Suppressor macrophage treated with lipopolysaccharide for 4 hours (primary cell): ENCODE results near the gene CFAP20.
"Not testable (repeated sequence)": the region's sequence is repeated elsewhere in the genome, so short reads cannot be mapped to it uniquely, and the experiment has no call there.

ENCODE experiments used
- DNase-seq: peaks from one replicate; pipeline ENCODE4 v3.0.0-alpha.2; 2020

CFAP20 gene

DNA sequence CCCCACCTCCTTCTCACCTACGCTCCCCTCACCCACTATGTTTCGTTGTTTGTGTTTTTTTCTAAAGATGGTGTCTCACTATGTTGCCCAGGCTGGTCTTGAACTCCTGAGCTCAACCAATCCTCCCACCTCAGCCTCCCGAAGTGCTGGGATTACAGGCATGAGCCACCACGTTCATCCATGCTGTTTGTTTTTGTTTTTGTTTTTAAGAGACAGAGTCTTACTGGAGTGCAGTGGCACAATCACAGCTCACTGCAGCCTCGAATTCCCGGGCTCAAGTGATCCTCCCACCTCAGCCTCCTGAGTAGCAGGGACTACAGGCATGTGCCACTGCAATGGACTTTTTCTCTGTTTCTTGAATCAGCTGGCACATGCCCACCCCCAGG lies 33.6 kb downstream of the CFAP20 start:
- DNase-seq: not testable (repeated sequence)

DNA sequence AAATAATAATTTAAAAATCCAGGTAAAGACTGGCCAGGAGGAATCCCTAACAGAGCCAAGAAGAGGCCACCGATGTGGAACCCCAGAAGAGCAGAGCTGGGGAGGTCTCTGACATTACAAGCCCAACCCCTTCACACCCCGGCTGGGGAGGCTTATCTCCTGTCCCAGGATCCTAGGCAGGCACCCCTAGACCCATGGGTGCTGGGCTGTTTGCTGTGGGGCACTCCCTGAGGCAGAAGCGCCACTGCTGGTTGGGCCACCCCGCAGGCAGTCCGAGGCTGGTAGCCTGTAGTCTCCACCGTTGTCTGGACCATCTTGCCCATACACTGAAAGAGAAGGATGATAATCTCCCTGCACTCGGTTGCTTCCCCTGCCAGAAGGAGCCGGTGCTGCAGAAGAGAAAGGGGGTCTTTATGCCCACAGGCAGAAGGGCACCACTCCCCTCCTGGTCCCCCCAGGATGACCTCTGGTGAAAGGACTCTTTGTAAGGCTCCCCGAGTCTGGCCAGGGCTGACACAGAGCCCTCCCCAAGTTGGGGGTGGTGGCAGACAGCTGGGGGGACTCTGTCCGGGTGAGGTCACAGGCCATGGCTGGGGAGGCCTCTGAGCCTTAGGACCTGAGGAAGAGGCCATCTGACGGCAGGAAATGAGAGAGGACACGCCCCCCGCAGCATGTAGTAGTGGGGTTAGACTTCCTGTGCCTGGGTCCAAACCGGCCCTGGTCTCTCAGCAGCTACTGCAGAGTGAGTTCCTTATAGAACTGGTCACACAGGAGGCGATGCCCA lies 34.2 kb downstream of the CFAP20 start:
- DNase-seq: no peak

DNA sequence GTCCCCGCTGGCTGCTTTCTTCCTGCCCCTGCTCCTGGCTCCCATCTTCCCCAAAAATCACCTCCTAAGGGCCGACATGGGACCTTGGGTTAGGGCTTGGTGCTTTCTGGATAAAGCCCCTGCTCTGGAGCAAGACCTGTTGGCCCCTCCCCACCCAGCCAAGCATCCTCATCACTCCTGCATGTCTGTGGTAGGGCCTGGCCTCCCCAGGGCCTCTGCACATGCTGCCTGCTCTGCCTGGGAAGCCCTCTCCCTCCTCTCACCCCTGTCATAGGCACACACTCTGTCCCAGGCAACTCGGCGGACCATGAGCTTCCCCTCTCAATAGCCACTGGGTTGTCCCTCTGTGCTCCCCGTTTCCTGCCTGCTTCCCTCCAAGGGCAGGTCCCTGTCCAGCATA lies 35.2 kb downstream of the CFAP20 start:
- no peak for DNase-seq

DNA sequence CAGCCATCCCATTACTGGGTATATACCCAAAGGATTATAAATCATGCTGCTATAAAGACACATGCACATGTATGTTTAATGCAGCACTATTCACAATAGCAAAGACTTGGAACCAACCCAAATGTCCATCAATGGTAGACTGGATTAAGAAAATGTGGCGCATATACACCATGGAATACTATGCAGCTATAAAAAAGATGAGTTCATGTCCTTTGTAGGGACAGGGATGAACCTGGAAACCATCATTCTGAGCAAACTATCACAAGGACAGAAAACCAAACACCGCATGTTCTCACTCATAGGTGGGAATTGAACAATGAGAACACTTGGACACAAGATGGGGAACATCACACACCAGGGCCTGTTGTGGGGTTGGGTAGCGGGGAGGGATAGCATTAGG lies 38.8 kb downstream of the CFAP20 start:
- DNase-seq: not testable (repeated sequence)

DNA sequence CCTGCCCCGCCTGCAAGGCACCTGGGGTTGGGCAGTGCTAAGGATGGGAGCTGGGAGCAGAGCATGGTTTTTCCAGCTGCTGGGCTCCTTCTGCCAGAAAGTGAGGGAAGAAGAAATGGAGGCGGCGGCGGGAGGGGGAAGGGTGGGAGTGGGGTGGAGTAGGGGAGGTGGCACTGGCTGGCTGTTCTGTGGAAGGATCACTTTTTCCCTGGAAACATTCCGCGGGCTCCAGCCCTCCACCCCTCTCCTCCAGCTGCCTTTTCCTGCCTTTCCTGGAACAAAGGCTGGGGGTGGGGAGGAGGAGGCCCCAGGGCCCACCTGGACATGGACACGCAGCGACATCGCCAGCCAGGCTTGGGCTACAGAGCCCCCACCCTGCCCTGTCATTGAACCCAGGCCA lies 41.1 kb downstream of the CFAP20 start:
- no peak for DNase-seq

DNA sequence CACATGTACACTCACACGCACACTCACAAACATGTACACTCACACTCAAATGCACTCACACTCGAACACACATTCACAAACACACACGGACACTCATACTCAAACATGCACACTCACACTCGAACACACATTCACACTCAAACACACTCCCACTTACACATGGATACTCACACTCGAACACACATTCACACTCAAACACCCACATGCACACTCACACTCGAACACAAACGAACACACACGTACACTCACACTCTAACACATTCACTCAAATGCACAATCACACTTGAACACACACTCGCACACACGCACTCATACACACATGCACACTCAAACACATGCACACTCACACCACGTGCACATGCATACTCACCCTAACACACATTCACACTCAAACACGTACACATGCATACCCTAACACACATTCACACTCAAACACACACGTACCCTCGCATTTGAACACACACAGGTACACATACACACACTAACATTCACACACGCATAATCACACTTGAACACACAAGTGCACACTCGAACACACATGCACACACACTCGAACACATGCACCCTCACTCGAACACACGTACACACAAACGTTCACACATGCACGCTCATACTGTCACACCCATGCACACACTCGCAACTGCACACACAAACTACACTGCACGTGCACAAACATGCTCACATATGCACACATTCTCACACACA lies 41.8 kb downstream of the CFAP20 start:
- DNase-seq: no peak

DNA sequence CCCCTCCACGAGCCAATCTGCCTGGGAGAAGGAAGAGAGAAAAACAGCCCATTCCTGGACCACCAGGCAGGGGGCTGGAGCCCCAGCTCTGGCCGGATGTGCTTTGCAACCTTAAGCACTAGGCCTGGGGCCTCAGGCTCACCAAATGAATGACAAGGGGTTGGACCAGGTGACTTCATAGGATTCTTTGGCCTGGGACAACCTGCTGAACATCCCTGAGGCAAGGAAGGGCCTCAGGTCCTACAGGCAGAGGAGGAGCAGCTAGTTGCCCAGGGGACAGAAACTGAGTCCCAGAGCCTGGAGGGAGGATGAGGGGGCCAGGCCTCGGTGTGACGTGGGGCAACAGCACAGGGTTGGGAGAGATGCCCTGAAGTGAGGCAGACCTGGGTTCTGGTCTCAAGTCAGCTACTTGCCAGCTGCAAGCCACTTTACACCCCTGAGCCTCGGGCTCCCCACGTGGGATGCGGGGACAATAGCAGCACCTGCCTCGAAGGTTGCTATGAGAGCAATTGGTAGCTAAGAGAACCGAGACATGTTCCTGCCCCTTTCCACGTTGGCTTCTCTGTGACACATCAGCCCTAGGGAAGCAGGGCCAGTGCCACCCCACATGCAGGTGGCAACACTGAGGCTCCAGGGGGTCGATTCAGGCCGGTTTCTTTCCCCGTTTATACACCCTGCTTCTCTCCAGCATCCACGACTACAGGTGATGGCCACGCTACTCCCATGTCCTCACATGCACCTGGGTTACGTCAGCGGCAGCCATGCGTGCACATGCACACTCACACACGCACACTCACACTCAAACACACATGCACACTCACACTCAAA lies 42.6 kb downstream of the CFAP20 start:
- DNase-seq: no peak

DNA sequence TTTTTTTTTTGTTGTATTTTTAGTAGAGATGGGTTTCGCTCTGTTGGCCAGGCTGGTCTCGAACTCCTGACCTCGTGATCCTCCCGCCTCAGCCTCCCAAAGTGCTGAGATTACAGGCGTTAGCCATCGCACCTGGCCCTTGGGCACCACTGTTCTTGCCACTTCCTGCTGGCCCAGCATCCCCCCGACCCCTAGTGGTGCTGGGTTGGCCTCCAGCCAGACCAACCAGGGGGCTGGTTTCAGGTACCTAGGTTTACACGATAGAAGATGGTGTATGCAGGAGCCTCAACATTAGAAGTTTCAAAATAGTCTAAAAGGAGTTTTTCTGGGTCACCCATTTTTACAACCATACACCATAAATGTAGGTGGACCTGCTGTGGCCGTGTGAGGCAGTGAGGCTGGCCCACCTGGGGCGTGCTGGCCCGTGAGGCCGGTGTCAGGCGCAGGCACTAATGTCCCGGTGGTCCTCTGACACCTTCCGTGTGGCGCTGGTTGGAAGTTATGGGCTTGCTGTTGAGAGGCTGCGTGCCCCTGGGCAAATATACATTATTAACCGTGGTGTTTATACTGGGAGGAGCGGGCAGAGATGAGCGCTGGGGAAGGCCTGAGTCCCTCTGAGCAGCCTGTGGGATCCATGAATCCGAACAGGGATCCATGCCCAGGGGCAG lies 43.5 kb downstream of the CFAP20 start:
- DNase-seq: no peak

DNA sequence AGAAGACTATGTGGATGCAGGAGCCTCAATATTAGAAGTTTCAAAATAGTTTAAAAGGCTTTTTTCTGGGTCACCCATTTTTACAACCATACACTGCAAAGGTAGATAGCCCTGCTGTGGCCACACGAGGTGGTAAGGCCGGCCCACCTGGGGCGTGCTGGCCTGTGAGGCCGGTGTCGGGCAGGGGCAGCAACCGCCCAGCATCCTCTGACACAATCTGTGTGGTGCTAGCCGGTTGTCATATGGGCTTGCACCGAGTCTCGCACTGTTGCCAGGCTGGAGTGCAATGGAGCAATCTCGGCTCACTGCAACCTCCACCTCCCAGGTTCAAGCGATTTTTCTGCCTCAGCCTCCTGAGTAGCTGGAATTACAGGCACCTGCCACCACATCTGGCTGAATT lies 44.0 kb downstream of the CFAP20 start:
- DNase-seq: no peak

DNA sequence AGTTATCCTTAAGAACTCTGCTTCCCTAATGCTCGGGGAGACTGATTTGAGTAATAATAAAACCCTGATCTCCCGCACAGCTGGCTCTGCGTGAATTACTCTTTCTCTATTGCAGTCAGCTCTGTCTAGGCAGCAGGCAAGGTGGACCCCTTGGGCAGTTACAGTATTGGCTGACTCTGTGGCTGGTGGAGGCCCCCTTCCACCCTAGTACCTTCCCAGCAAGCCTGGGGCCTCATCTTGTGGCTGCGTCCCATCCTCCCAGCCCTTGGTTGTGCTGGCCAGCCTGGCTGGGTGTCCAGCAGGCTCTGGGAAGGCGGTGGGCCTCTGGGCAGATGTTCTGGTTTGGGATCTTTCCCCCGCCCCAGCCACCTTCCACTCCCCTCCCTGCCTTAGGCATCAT lies 44.5 kb downstream of the CFAP20 start:
- DNase-seq: no peak

DNA sequence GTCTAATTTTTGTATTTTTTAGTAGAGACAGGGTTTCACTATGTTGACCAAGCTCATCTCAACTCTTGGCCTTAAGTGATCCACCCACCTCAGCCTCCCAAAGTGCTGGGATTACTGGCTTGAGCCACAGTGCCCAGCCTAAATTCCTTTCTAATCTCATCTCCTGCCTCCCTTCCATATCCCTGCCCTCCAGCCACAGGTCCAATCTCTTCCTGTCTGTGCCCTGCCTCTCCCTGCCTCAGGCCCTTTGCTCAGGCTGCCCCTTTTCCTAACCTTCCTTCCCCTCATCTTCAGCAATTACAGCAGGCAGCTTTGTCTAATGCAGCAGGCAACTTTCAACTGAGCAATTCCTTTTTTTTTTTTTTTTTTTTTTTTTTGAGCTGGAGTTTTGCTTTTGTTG lies 46.8 kb downstream of the CFAP20 start:
- DNase-seq: no peak

DNA sequence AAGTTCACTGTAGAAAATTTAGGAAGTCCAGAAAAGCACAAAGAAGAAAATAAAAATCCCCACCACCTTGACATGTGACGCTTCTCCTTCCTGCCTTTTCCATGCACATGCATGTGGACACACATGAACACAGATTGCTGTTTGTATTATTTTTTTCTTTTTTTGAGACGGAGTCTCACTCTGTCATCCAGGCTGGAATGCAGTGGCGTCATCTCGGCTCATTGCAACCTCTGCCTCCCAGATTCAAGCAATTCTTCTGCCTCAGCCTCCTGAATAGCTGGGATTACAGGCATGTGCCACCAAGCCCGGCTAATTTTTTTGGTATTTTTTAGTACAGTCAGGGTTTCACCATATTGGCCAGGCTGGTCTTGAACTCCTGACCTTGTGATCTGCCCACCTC lies 48.5 kb downstream of the CFAP20 start:
- not testable (repeated sequence) for DNase-seq

DNA sequence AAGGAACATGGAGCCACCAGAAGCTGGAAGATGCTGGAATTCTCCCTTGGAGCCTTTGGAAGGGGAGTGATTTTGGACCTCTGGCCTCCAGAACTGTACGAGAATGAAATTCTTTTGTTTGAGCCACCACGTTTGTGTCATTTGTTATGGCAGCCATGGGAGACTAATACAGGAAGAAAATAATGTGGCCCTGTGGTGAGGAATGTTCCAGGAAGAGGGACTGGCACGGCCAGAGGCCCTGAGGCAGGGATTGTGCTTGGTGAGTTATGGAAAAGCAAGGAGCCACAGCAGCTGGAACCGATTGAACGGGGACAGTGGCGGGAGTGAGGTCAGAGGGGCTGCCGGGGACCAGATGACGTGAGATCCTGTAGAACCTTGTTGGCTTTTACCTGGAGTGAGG lies 51.4 kb downstream of the CFAP20 start:
- no peak for DNase-seq

DNA sequence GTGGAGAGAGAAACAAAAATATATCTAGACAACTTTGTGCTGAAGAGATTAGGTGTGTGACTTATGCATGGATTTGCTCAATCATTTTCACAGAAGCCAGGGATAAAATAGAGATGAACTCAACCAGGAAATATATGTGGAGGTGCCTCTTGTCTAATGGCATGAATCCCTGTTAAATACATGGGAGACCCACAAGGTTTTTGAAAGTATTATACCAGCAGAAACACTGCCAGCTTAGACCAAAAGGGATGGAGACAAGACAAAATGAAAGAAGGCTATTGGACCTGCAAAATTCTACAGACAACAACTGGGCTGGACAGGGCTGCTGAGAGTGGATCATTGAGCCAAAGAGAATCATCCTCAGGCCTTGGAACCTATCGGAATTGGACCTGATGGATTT lies 52.7 kb downstream of the CFAP20 start:
- no peak for DNase-seq

DNA sequence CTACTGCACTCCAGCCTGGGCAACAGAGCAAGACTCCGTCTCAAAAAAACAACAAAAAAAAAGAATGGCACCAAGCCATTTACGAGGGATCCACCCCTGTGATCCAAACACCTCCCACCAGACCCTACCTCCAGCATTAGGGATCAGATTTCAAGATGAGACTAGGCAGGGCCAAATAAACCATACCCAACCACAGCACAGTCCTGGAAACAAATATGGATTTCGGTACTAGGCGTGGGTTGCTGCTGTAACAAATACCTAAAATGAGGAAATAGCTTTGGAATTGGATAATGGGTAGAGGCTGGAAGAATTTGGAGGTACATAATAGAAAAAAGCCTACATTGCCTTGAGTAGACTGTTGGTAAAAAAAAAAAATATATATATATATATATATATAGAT lies 54.5 kb downstream of the CFAP20 start:
- no peak for DNase-seq

DNA sequence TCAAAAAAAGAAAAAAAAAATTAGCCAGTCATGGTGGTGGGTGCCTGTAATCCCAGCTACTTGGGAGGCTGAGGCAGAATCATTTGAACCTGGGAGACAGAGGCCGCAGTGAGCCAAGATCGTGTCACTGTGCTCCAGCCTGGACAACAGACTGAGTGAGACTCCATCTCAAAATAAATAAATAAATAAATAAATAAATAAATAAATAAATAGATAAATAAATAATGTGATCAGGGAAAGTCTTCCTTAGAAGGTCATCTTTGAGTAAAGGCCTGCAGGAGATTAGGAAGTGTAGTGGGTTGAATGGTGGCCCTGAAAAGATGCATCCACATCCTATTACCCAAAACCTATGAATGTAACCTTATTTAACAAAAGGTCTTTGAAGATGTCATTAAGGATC lies 56.1 kb downstream of the CFAP20 start:
- not testable (repeated sequence) for DNase-seq

DNA sequence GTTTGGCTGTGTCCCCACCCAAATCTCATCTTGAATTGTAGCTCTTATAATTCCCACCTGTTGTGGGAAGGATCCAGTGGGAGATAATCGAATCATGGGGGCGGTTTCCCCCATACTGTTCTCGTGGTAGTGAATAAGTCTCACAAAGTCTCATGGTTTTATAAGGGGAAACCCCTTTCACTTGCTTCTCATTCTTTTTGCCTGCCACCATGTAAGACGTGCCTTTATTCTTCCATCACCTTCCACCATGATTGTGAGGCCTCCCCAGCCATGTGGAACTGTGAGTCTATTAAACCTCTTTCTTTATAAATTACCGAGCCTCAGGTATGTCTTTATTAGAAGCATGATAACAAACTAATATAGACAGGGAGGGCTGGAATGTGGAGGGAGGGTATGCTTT lies 57.0 kb downstream of the CFAP20 start:
- not testable (repeated sequence) for DNase-seq

DNA sequence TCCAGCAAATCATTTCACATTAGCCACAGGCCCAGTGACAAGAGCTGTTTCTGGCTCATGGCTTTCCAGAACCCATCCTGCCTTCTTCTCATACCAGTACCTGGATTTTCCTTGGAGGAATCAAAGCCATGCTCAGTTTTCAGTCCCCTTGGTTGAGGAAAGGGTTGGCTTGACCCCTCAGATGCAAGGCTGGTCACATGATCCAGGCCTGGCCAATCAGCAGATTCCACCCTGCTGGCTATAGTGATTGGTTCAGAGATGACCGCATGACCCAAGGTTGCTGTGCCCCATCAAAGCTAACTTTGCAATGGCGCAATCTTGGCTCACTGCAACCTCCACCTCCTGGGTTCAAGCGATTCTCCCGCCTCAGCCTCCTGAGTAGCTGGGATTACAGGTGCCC lies 58.6 kb downstream of the CFAP20 start:
- DNase-seq: no peak
